Inflammatory macrophage treated with lipopolysaccharide for 1 hour (primary cell): ENCODE results near the gene UBASH3A.

Experiments used
- DNase-seq, 2 donors: peaks; one replicate each; pipeline ENCODE4 v3.0.0-alpha.2; 2020 to 2022

The UBASH3A gene, protein sequence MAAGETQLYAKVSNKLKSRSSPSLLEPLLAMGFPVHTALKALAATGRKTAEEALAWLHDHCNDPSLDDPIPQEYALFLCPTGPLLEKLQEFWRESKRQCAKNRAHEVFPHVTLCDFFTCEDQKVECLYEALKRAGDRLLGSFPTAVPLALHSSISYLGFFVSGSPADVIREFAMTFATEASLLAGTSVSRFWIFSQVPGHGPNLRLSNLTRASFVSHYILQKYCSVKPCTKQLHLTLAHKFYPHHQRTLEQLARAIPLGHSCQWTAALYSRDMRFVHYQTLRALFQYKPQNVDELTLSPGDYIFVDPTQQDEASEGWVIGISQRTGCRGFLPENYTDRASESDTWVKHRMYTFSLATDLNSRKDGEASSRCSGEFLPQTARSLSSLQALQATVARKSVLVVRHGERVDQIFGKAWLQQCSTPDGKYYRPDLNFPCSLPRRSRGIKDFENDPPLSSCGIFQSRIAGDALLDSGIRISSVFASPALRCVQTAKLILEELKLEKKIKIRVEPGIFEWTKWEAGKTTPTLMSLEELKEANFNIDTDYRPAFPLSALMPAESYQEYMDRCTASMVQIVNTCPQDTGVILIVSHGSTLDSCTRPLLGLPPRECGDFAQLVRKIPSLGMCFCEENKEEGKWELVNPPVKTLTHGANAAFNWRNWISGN

DNA sequence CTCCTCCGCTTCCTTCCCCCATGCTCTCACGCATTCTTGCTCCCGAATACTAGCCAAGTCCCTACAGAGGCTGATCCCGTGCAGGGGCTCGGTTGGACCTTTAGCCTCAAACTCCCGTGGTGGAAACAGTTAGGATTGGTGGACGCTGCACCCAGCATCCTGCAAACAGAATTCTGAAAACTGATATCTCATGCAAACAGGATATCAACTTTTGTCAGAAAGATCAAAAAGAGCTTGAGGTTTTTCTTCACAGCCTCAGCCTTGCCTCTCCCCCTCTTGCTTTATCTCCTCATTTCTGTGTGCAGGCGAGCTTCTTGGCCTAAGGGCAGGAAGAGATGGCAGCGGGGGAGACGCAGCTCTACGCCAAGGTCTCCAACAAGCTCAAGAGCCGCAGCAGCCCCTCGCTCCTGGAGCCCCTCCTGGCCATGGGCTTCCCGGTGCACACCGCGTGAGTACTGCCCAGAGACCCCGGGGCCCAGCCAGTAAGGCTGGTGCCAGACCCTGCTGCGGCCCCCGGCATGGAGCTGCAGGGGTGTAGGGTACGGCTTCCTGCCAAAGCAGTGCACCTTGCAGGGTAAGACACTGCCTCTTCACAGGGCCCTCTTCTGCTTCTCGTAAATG, at the start of gene UBASH3A:
TSS of gene UBASH3A (plus strand) at position 292 of the 621 bp plus-strand sequence. CDS start at position 336, 44 bp downstream.
- no peak for DNase-seq

DNA sequence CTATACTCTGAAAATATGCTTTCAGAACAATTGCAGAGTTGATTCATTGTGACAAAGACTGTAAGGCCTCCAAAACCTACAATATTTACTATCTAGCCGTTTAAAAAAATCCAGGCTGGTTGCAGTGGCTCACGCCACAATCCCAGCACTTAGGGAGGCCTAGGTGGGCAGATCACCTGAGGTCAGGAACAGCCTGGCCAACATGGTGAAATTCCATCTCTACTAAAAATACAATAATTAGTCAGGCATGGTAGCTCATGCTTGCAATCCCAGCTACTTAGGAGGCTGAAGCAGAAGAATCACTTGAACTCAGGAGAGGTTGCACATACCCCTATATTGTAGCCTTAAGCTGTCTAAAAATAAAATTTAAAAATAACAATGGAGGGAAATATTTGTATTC, 47.7 kb upstream of the UBASH3A start:
- no peak for DNase-seq

DNA sequence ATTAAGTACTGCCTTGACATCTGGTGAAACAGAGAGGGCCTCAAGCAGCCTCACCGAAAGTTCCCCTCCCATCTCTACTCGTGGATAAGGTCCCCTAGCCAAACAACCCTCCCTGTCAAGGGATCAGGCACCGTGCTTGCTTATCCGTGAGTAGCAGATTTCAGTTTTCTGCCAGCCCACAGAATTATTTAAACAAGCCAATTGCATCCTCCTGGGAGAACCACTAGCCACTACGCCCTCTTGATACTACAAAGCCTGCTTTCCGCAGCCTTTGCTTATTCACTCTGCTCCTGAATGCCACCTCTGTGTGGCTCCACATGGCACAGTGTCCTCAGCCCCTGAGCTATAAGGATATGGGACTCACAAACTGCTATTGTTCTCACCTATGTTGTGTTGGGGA, 47.1 kb upstream of the UBASH3A start:
- DNase-seq, result no peak

DNA sequence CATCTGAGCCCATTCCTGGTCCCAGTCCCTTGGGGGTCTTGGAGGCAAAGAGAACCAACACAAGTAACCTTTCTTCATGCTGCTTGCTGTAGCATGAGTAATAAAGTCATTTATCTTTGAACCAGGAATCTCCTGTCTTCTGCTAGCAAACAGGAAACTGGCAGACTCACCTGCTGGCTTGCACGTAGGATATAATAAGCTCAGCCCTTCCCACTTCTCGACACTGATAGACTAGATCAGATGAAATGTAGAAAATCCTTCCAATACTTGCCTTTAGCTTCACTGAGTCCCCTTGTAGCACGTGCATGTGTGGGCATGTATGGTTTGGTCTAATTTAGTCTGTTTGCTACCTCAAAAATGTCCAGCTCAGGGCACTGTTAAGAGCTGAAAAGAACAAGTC, 46.4 kb upstream of the UBASH3A start:
- DNase-seq, result no peak

DNA sequence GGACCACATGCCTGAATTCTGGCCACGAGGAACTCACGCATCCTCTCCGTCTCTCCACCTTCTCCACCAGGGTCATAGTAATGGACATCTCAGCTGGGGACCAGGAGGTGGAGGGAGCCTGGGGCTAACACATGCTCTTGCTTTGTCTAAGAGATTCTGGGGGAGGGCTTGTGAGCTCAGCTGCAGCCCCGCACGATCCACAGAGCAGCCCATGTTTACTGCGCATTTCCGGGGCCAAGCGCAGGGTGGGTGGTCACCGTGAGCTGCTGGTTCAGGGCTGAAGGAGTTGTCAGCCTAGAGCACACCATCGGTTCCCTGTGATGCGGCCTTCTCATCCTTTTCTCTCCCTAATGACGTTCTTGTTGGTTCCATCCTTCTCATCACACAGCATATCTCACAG, 45.4 kb upstream of the UBASH3A start:
- no peak for DNase-seq

DNA sequence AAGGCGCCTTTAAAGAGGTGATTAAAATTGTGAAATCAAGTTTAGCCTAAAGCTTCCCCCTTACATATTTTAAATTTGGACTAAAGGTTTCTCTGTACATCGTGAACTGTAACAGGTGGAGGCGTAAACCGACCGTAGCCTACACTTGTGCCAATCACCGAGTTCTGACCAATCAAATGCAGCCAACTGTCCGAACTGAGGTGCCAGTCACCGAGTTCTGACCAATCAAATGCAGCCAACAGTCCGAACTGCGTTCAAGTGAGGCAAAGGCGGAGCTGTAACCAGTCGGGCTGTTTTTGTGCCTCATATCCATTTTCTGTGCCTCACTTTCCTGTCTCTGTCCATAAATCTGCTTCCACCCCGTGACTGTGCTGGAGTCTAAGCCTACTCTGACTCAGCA, 44.8 kb upstream of the UBASH3A start:
- no peak for DNase-seq

DNA sequence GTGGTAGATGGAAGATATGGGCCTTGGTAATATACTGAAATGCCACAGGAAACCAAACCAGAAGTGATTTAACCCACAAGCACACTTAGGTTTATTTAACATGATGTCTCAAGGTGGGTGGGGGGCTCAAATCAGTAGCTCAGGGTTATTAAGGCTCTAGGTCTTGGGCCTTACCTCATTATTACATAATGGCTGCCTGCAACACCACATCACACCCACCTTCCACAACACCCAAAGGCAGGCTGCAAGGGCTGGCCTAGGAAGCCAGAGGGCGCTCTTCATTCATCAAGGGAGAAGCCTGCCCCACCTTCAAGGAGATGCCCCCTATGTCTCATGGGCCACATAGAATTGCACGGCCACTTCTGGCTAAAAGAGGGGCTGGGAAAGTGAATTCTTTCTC, 43.4 kb upstream of the UBASH3A start:
- DNase-seq, result no peak

DNA sequence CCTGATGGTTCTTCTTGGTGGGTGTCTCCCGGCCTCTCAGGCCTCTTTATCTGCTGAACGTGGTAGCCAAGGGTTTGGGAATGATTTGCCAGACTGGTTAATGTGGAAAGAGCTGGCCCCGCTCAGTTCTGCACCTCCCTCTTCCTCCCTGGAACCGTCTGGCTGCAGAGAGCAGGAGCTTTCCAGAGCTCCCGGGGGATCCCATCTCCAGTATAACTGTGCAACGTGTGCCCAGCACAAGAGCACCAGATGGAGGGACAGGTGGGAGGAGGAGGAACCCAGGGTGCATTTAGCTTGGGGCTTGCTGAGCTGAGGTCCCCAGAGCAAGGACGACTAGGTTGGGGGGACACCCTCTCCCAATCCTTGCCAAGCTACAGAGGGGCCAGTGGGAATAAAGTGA, 42.4 kb upstream of the UBASH3A start:
- DNase-seq, result no peak

DNA sequence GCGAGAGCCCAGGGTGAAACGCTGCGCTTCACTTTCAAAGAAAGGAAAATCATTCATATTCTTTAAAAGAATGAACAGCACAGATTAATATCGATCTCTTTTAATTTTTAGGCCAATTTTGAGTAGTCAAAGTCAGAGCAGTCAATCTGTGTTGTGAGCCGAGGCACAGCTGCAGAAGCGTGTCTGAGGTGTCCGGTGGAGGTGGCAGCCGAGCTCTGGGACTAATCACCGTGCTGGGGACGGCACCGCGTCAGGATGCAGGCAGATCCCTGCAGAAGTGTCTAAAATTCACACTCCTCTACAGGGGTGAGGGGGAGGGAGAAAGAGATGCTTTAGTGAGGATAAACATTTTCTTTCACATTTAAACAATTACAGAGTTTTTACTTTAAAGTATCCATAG, 41.5 kb upstream of the UBASH3A start:
- DNase-seq, result no peak

DNA sequence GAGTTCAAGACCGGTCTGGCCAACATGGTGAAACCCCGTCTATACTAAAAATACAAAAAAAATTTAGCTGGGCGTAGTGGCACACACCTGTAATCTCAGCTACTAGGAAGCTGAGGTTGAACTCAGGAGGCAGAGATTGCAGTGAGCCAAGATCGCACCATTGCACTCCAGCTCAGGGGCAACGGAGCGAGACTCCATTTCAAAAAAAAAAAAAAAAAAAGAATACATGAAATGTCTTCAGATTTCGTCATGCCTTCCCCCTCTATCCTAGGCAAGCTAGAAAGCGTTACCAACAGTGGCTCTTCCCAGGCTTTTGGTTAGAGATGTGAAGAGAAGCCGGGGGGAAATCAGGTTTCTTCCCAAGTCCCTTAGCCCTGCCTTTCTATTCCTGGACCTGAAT, 41.0 kb upstream of the UBASH3A start:
- no peak for DNase-seq

DNA sequence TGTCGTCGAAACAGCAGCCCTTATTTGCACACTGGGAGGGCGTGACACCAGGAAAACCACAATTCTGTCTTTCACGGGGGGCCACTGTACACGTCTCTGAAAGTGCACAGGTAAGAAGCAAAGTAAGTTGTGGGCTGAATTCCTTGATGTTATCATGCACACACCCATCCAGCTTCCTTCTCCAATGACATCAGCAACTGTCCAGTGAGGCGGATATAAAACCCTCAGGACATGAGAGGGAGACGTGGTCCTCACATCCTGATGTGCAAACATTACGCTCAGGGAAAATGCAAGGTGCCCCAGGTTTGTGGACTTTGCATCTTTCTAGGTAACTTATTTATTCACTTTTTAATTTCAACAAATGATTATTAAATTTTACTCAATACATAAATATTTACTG, 40.4 kb upstream of the UBASH3A start:
- DNase-seq, result no peak

DNA sequence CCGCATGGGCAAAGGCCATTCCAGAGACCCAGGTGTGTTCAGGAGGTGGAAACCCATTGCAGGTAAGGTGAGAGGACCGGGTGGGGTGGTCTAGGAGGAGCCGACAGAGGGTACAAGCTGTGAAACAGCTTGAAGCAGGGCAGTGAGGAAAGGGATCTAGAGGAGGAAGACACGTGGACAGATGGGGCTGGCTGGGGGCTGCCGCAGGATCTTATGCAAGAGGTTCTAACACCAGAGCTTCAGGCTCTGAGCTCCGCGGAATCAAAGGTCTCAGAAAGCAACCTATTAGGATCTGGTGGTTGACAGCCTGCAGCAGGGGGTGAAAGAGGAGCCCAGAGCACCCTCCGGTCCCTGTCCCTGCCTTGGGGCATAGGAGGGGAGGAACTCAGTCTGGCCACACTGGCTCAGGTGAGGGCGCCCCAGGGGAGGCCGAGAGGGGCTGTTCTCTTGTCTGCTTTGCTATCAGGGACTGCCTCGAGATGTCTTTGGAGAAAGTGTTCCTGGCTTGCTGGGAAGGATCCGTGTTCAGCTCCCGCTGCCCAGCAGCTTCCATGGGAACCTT, 39.3 kb upstream of the UBASH3A start:
- DNase-seq, result no peak

DNA sequence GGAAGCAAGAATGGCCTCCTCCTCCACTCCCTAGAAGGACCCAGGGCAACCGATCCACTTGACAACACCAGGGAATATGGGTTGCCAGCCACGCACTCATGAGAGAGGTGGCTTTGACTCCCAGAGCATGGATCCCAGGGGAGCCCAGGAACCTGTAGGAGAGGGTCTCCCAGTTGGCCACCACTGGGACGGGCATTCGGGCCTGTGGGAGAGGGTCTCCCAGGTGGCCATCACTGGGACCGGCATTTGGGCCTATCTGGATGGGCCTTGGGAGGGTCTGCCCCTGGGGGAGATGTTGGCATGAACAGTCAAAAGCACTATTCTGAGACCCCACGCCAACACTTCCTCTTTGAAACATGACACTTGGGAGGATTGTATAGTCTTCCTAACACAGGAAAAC, 37.9 kb upstream of the UBASH3A start:
- DNase-seq, result no peak

DNA sequence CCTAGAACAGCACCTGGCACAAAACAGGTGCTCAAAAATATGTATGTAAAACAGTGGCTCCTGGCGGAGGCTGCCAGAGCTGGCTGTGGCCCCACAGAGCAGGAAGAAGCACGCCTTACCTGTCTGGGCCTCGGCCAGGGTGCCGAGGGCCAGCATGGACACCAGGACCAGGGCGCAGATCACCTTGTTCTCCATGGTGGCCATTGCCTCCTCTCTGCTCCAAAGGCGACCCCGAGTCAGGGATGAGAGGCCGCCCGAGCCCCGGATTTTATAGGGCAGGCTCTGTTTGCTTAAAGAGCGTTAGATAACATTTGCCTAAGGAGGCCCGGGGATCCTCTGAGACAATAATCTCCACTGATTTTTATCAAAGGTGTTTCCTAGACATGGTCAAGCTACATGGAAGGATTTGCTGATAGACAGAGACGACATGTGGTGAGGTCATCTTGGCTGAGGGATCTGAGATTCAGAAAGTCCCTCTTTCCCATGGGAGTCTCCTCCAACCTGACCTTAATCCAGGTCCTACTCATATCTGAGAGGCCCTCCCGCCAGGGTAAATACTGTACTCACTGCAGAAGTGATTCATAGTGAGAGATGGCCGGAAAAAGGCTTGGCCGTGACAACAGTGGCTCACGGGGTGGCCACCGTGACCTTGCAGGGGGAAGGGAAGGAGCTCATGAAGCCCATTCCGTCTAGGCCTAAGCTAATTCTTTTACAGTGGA, 37.3 kb upstream of the UBASH3A start, which contains the start of gene TFF1:
TSS of gene TFF1 (minus strand) at position 244 of the 719 bp plus-strand sequence. CDS start at position 204, 40 bp downstream.
- no peak for DNase-seq

DNA sequence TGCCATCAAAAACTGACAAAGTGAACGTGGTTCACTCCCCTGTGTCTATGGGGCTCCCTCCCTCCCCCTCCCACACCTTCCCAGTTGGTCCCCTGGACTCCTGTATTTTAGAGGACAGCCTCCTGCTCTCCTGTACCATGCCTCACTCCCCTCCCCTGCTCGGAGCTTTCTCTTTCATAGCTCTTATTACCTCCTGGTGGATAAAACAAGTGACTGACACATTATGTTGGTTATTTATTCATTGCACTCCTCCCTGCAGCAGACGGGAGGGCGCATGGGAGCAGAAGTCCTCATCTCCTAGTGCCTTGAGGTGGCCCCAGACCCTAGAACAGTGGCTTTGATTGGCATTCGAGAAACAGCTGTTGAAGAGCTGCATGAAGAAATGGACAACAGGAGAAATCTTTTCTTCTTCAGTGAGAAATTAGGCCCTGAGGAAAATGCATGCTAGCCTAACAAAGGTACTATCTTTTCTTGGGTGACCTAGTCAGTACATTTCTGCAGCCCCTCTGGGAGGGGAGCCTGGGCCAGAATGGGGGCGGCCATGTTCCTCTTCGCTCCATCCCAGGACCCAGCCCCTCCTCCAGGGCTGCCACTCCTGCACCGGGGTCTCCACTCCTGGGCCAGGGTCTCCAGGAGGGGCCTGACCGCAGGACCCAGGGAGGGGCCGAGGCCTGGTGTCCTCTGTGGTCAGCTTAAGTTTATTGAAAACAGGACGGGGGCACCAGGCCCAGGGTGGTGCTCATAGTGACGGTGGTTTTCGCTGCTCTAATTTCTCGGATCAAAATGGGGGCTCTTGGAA, 36.1 kb upstream of the UBASH3A start:
- no peak for DNase-seq

DNA sequence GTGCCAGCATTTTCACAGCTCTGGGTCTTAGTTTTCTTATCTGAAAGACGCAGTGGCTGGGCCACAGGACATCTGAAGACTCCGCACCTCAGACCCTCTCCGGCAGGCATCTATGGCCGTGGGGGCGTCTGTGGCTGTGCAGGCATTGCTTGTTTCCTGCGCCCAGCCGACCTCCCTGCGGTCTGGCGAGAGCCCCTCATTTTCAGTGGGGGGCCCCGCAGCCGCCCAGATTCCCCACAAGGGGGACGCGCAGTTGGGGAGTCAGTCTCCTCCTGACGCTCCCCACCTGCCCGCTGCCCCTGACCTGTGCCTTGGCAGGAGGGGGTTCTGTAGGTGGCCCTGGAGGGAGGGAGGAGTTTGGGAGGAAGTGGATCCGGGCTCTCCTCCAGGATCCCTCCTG, 33.9 kb upstream of the UBASH3A start:
- DNase-seq, result no peak

DNA sequence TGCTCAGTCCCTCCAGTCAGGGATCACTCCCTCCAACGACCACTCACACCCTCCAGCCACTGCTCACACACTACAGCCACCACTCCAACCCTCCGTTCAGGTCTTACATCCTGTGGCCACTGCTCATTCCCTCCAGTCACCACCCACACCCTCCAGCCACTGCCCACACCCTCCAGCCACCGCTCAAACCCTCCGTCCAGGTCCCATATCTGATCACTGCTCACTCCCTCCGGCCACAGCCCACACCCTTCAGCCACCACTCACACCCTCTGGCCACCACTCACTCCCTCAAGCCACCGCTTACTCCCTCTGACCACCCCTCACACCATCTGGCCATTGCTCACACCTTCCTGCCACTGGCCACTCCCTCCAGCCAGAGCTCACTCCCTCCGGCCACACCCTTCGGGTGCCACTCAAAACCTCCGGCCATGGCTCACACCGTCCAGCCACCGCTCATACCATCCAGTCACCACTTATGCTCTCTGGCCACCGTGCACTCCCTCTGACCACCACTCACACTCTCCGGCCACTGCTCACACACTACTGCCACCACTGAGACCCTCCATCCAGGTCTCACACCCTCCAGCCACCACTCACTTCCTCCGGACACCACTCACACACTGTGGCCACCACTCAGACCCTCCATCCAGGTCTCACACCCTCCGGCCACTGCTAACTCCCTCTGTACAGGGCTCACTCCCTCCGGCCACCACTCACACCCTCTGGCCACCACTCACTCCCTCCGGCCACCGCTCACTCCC, 32.6 kb upstream of the UBASH3A start:
- DNase-seq, result no peak

DNA sequence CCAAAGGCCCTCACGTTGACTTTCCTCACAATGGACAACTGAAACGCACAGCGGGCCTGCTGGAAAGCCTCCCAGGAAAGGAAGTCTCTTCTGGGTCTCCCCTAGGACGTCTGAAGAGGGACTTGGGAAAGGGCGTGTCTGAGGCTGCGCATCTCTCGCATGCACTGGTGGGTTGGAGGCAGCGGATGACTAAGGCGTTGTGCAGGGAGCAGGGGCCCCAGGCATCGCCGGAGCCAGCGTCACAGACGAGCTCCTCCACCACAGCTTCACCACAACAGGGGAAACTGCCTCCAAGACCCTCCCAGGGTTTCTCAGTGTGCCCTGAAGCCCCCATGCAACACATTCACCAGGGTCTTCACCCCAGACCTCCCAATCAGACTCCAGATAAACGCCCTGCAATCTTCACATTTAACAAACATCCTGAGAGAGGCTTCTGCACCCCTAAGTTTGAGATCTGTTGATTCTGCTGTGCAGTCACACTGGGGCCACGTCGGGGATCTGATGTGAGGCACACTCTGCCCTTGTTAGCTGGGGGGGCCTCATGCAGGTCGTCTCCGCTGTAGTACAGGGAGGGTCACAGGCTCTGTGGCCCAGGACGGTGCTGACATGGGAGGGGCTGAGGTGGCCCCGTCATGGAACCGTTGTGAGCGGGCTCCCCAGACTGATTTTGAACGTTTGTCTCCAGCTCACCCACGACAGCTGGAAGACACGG, 30.4 kb upstream of the UBASH3A start:
- DNase-seq, result no peak

DNA sequence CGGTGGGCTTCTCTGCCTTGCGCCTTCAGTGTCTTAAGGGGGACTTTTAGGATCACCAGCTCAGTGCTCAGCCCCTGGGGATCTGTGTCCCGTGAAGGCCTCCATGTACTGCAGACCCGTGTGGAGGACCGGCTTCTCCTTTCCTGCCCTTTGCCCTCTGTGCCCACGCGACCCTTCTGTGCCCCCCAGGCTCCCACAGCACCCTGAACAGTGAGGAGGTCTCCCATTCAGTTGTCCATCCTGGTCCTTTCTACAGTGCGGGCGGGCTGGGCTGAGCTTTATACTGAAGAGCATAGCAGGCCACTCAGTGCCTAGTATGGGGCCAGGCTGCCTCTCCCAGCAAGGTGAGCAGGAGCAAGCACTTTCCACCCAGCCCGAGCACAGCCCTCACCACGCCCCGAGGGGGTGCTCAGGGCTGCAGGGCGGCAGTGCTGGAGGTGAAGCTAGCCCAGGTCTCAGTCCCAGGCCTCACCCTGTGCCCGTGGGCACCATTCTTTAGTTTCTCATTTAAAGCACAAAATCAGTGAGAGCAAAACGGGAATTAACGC, 29.7 kb upstream of the UBASH3A start:
- no peak for DNase-seq

DNA sequence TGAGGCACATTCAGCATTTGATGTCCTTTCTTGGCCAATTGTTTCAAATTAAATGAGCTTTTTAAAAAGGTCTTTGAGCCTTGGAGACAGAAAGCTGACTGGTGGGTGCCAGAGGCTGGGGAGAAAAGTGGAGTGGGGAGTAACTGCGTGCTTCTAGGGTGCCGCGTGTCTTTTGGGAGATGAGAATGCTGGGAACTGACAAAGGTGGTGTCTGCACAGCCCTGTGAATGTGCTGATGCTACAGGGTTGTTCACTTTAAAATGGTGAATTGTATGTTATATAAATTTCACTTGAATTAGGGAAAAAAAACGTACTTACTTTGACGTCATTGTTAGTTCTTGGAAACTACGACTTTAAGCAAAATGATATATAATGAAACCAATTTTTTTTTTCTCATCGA, 29.2 kb upstream of the UBASH3A start:
- DNase-seq, result no peak
